GM23338 (cell line): Measurements from ENCODE around the gene OPN1LW.

Experiments
- CREB1 ChIP-seq: fragments of 250-450 bp; sonication (Bioruptor Pico); IDR thresholded peaks from 2 replicates; pipeline ENCODE4 v1.5.0; 2020; ENCODE audit warnings: low read depth, mild to moderate bottlenecking, moderate library complexity
- CTCF ChIP-seq, 2 experiments: fragments of 200-600 bp in 1 of 2; sonication (generic) in 1 of 2; conservative IDR thresholded peaks; 2 replicates each; pipeline versions ENCODE4 v1.5.1 to v1.6.1; 2016 to 2017; ENCODE audit warnings: antibody characterized with exemption in 2 of 2, low read depth in 2 of 2, mild to moderate bottlenecking in 2 of 2, moderate library complexity in 1 of 2
- EZH2 ChIP-seq: fragments of 200-600 bp; sonication (generic); IDR thresholded peaks from one replicate; pipeline ENCODE4 v1.8.0; 2017; ENCODE audit warnings: antibody characterized with exemption, mild to moderate bottlenecking, low read depth; ENCODE audit not compliant: unreplicated experiment
- POLR2AphosphoS5 ChIP-seq: IDR thresholded peaks from 2 replicates; pipeline ENCODE4 v1.6.1; 2016; ENCODE audit warnings: antibody characterized with exemption, low read depth
- STAT1 ChIP-seq: IDR thresholded peaks from one replicate; pipeline ENCODE4 v1.6.1; 2016; ENCODE audit warnings: antibody characterized with exemption; ENCODE audit not compliant: unreplicated experiment

- TF ChIP-seq STAT1 (no peak), EZH2 (no peak), CTCF (conservative IDR thresholded peaks at IDR 0.05; ENCODE audit: low read depth in 2 of 2) (no peak), POLR2AphosphoS5 (no peak), CREB1 (CRISPR knock-in tag) (no peak)
These were observed 1.7 kb upstream of the OPN1LW start for GRCh38 chrX:154142386-154142785.
